Renal cortex interstitium (tissue), 11 donors: Measurements from ENCODE around the gene ELK4. TPM values are rescaled to one million over a fixed set of nuclear protein-coding genes. Genes with fewer than 3 reads are reported as not detected.

ENCODE experiments used
- DNase-seq, 11 donors: peaks; one replicate each; pipeline ENCODE4 v3.0.0-alpha.2; 2013; ENCODE audit warnings: low read depth in 9 of 11, low spot score in 4 of 11; ENCODE audit errors: extremely low read depth in 1 of 11
- polyA plus RNA-seq, 3 donors: library from polyadenylated mRNA; unstranded; fragments of 120-200 nt; gene quantifications; one replicate each; pipeline ENCODE4 v1.2.1, GENCODE V29; 2013; ENCODE audit not compliant: insufficient read length in 3 of 3

Gene ELK4
- polyA plus RNA-seq, 3 donors: 16.0 to 25.7 (median 17.8) TPM

DNA sequence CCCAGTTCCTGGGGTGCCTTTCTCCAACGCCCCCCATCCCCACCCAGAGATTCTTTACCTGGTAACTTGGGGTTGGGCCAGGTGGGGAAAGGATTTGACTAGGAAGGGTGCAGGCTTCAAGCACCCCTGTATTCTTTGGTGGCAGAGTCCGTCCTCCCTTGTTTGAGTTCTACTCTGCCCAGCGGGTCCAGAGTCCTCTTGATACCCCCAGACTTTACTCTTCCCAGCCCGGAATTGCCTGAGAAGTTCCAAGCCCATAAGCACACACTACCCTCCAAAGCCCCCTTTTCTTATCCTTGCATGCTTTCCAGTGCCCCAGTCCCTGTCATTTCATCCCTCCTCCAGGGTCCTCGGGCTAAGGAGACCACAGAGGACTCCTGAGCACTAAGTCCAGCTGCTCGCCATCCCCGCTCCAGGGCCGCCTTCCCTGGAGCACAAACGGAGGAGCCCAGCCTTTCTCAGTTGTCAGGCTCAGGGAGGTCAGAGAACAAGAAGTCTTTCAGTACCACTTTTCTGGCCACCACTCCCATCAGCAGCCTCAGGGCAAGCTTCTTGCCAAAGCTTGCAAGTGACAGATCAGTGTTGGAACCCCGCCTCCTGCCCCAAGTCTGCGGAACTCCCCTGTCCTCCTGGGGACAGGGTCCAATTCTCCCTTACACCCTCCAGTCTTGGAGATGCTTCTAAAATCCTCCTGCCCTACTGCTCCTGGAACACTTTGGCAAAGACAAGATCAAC lies 36.3 kb upstream of the ELK4 start:
- DNase-seq: no peak

DNA sequence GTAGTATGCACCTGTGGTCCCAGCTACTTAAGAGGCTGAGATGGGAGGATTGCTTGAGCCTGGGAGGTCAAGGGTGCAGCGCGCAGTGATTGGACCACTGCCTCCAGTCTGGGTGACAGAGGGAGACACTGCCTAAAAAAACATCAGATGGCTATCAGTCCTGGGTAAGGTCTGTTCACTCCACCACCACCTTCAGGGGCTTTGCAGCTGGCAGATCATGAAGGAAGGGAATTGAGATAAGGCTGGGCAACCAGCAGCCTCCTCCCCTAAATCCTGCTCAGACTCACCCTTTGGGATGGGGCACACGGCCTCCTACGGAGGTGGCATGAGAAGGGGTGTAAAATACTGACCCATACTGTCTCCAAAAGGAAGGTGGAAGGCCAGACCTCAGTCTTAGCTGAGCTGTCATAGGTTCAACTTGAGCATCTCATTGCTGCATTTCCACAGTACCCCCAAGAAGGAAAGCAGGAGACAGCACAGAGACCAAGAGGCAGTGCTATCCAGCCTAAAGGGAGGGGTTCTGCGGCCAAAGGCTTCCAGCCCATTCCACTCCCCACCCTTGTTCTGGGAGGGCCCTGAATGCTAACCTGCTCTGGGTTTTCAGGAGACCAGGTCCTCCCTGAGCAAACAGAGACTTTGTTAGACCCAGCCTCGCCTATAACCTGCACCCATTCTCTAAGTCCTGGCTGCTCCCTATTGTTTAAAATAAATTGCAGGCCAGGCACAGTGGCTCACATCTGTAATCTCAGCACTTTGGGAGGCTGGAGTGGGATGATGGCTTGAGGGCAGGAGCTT lies 34.8 kb upstream of the ELK4 start:
- no peak for DNase-seq

DNA sequence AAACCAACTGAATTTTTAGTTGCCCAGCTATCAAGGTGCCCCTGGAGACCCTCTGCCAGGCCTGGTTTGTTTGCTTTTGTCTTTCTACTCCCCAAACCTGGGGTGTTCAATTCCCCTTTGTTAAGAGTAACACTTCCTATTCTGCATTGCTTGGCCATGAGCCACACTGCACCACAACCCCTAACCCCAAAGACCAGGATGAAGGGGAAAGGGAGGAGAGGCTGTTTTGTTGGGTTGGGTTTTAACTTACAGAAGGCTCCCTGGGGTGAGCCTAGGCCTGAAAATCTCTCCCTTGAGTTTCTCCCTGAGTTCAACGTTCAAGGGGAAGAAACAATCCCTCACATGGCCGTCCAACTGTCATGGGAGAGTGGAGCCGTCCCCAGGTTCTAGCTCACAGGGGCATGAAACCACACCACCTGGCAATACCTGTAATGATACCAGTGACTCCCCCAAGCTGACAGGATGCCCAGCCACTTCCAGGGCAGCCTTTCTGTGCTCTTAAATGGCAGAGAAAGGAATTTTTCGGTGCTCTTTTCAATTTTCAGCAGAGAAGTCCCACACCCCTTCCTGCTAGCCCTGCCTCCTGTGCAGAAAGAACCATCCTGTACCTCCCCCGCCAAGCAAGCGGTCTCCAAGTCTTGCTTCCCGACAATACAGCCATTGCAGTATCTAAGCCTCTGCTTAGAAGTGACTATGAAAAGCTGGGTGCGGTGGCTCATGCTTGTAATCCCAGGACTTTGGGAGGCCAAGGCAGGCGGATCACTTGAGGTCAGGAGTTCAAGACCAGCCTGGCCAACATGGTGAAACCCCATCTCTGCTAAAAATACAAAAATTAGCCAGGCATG lies 33.6 kb upstream of the ELK4 start:
- DNase-seq: no peak

DNA sequence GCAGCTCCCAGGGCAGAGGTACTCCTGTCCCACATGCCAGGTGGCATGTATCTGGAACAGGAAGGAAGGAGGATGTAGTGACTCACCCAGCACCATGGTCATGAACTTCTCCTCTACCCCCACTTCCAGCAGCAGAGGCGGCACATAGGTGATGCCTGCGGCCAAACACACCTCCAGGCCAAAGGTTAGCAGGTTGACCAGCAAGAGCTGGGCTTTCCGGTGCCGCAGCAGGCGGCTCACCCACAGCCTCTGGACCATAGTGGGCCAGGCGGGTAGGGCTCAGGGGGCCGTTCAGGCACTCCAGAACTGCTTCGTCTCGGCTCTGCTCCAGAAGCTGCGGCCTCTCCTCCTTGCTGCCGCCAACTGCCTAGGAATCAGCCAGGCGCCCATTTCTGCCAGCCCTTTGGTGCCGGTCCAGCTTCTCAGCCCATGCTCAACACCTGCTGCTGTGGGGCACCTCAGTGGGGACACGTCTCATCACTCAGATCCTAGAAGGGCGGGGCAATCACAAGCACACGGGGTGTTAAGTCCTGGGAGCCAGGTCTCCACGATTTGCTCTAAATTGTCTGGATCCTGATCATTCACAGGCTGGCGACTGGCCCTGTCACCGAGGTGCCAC lies 32.7 kb upstream of the ELK4 start:
- DNase-seq: no peak

- no peak for DNase-seq
Observed at GRCh38 chr1:205663286-205663936, 31.6 kb upstream of the ELK4 start.

DNA sequence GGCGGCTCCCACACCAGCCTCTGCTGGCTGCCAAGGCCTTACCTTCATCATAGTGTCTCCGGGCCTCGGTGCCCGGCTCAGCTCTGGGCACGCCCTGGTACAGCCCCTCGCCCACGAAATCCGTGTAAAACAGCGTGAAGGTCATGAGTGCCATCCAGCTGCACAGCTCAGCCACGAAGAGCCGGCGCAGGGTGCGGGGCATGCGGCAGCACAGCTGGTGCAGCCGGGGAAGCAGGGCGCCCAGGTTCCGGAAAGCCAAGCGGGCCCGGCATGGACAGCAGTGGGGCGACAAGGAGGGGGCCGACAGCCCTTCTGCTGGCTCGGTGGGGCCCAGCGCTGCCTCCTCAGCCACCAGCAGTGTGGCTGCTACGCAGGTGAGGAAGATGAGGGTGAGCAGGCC lies 31.0 kb upstream of the ELK4 start:
- no peak for DNase-seq

GRCh38 chr1:205662135-205662738 lies 30.4 kb upstream of the ELK4 start:
- no peak for DNase-seq

DNA sequence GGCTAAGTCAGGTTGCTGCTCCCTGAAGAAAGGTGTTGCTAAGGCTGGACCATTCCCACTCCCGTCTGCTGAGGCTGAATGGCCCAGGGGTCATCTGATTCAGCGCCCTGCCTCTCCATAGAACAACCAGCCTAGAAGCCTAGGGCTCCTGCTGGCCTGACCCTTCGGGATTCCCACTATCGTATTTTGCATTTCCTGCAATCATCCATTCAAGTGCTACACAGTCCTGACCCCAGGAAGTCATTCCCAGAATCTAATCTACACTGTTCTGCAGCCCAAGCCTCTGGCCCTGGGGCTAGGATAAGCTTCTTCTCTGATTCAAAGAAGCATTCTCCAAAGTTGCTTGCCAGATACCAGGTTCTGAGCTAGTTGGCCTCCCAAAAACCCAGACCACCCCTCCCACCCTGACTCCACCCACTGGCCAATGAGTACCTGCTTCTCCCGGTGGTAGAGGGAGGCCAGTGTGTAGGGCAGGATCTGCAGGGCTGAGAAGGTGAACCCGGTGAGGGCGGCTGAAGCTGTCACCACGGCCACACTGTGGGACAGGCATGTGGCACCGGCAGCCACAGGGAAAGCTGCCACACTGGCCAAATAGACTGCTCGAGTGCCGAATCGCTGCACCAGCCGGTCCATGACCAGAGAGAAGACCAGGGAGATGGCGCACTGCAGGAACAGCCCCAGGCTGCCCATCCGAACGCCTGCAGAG lies 29.8 kb upstream of the ELK4 start:
- DNase-seq: no peak

GRCh38 chr1:205660361-205660760 lies 28.6 kb upstream of the ELK4 start:
- DNase-seq: no peak

DNA sequence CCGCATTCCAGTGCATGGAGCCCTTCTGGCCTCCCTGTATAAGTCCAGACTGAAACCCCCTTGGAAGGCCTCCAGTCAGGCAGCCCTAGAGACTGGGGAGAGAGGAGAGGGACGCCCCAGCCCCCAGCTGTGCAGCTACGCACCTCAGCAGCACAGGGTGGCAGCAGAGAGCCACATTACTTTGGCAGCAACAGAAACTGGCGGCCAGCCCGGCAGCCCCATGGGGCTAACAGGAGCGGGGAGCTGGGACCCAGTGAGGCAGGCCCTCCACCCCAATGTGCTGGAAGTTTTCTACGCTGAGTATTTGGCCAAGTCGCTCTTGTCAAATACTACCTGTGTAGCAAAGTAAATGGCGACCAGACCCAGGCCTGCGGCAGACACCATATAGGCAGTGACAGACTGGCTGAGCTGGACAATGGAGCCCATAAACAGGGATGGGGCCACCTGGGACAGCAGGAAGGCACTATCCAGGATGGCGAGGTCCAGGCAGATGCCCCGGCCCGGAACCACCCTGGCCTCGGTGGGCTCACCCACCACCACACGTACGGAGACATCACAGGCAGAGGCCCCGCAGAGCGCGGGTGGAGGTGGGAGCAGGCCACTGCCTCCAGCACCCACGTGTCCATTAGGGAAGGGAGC lies 27.3 kb upstream of the ELK4 start:
- peak in 1 of 11 donors; percentile 58 for DNase-seq

- DNase-seq: no peak
Observed at GRCh38 chr1:205656236-205656635, 24.4 kb upstream of the ELK4 start.

- DNase-seq: no peak
Observed at GRCh38 chr1:205652984-205653383, 21.2 kb upstream of the ELK4 start.

- DNase-seq: no peak
Observed at GRCh38 chr1:205650241-205650640, 18.4 kb upstream of the ELK4 start.

GRCh38 chr1:205645519-205645918 lies 13.7 kb upstream of the ELK4 start:
- DNase-seq: no peak

DNA sequence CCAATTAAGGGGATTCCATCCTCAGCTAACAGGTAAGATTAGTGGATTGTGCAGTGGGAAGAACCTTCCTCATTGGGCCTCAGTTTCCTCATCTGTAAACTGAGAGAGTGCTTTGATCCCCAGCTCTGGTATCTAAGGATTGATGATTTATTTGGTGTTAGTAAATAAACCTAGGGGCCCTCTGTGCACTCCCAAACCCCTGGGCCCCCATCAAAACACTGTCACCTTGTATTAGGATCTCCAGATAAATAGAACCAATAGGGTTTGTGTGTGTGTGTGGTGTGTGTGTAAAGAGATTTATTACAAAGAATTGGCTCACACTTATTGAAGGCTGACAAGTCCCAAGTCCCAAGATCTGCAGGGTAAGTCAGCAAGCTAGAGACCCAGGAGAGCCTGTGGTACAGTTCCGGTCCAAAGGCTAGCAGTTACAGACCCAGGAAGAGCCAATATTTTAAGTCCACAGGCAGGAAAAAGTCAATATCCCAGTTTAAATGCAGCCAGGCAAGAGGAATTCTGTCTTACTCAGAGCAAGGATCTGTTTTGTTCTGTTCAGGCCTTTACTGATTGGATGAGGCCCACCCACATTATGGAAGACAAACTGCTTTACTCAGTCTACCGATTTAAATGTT lies 11.0 kb upstream of the ELK4 start:
- DNase-seq: no peak

- DNase-seq: no peak
Observed at GRCh38 chr1:205639567-205639966, 7.8 kb upstream of the ELK4 start.

GRCh38 chr1:205637854-205638468 lies 6.2 kb upstream of the ELK4 start:
- no peak for DNase-seq
